ENCODE measurements around the gene TAF11L6.
"Not testable (repeated sequence)": the region's sequence is repeated elsewhere in the genome, so short reads cannot be mapped to it uniquely, and the experiment has no call there.

The TAF11L6 gene

GRCh38 chr5:17528369-17528768 is at the start of gene TAF11L6:
Gene TAF11L6 (plus strand): TSS chr5:17528669.
- not testable (repeated sequence) for DNase-seq (ENCODE audit: low spot score)

GRCh38 chr5:17481378-17481777 is 47.1 kb upstream of the TAF11L6 start:
- DNase-seq (ENCODE audit: low spot score): no peak

DNA sequence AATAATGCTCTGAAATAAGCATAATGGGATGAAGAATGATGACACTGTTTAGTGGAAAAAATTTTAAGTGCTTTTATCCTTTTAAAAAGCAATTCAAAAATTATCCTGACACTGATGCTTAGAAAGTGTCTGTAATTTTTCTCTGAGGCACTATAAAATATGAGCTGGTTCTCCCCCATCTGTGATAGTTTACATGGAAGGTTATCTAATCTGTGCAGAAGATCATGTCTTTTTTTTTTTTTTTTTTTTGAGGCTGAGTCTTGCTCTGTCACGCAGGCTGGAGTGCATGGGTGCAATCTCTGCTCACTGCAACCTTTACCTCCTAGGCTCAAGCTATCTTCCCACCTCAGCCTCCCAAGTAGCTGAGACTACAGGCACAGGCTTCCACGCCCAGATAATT is 45.7 kb upstream of the TAF11L6 start:
- no peak for DNase-seq (ENCODE audit: low spot score)

DNA sequence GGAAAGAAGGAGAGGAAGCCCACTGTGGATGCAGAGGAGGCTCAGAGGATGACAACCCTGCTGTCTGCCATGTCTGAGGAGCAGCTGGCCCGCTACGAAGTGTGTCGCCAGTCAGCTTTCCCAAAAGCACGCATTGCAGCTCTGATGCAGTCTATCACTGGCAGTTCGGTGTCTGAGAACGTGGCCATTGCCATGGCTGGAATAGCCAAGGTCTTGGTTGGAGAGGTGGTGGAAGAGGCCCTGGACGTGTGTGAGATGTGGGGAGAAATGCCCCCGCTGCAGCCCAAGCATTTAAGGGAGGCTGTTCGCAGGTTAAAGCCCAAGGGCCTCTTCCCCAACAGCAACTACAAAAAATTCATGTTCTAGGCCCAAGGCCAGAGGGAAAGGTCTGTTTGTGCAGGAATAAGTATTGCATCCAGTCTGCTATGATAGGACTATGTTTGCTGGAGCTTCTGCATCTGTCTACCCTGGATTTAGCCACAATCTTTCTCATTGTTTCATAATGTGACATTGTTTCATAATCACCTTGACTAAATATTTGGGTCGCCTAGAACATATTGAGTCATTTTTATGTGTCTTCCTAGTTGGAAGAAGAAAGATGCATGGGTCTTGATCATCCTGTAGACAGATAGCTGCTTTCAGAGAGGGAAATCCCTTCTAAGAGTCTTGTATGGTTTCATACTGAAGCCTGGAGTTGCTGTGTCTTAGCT is 41.9 kb upstream of the TAF11L6 start:
- DNase-seq (ENCODE audit: low spot score): not testable (repeated sequence)

GRCh38 chr5:17487174-17487512 is 41.3 kb upstream of the TAF11L6 start:
- DNase-seq (ENCODE audit: low spot score): no peak

GRCh38 chr5:17491257-17491656 is 37.2 kb upstream of the TAF11L6 start:
- not testable (repeated sequence) for DNase-seq (ENCODE audit: low spot score)

DNA sequence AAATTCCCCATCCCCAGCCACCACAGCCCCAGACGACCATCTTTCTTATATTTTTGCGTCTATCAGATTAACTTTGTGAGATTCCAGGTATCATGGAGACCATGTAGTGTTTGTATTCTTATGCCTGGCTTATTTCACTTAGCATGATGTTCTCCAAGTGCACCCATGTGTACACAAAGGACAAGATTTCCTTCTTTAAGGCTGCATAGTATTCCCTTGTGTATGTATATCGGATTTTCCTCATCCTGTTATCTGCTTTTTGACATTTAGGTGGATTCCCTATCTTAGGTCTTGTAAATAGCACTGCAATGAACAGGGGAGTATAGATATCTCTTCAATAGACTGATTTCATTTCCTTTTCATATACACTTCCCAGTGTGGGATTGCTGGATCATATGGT is 35.7 kb upstream of the TAF11L6 start:
- DNase-seq (ENCODE audit: low spot score): no peak

- no peak for DNase-seq (ENCODE audit: low spot score)
These were observed 31.0 kb upstream of the TAF11L6 start for GRCh38 chr5:17497446-17497845.

- not testable (repeated sequence) for DNase-seq (ENCODE audit: low spot score)
These were observed 30.5 kb upstream of the TAF11L6 start, which contains the start of gene TAF11L2 for GRCh38 chr5:17497931-17498330. Gene TAF11L2 (plus strand): TSS chr5:17498231.

GRCh38 chr5:17511775-17512325 is 16.6 kb upstream of the TAF11L6 start:
- no peak for DNase-seq (ENCODE audit: low spot score)

- DNase-seq (ENCODE audit: low spot score): not testable (repeated sequence)
These were observed 10.9 kb upstream of the TAF11L6 start for GRCh38 chr5:17517526-17517925.

DNA sequence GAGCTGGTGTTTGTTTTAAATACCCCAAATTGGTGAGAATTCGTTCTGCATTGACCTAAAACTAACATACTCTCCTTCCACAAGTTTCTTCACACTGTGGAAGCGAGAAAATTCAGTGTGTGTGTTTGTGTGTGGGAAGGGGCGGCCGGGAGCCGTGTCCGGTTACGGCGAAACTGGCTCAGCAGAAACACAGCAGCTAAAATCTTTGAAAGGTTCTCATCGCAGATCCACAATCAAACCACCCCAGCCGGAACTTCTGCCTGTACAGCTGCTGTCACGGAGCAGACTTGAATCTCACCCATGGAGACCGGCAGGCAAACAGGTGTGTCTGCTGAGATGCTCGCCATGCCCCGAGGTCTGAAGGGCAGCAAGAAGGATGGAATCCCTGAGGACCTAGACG is 10.4 kb upstream of the TAF11L6 start, which contains the start of gene TAF11L3:
Gene TAF11L3 (plus strand): TSS at position 301 of the 400 bp plus-strand sequence.
- not testable (repeated sequence) for DNase-seq (ENCODE audit: low spot score)

- not testable (repeated sequence) for DNase-seq (ENCODE audit: low spot score)
These were observed 9.0 kb upstream of the TAF11L6 start for GRCh38 chr5:17519508-17519907.

DNA sequence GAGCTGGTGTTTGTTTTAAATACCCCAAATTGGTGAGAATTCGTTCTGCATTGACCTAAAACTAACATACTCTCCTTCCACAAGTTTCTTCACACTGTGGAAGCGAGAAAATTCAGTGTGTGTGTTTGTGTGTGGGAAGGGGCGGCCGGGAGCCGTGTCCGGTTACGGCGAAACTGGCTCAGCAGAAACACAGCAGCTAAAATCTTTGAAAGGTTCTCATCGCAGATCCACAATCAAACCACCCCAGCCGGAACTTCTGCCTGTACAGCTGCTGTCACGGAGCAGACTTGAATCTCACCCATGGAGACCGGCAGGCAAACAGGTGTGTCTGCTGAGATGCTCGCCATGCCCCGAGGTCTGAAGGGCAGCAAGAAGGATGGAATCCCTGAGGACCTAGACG is 7.0 kb upstream of the TAF11L6 start, which contains the start of gene TAF11L4:
Gene TAF11L4 (plus strand): TSS at position 301 of the 400 bp plus-strand sequence.
- DNase-seq (ENCODE audit: low spot score): not testable (repeated sequence)

DNA sequence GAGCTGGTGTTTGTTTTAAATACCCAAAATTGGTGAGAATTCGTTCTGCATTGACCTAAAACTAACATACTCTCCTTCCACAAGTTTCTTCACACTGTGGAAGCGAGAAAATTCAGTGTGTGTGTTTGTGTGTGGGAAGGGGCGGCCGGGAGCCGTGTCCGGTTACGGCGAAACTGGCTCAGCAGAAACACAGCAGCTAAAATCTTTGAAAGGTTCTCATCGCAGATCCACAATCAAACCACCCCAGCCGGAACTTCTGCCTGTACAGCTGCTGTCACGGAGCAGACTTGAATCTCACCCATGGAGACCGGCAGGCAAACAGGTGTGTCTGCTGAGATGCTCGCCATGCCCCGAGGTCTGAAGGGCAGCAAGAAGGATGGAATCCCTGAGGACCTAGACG is 3.5 kb upstream of the TAF11L6 start, which contains the start of gene TAF11L5:
Gene TAF11L5 (plus strand): TSS at position 301 of the 400 bp plus-strand sequence.
- not testable (repeated sequence) for DNase-seq (ENCODE audit: low spot score)

GRCh38 chr5:17526504-17526903 is 2.0 kb upstream of the TAF11L6 start:
- not testable (repeated sequence) for DNase-seq (ENCODE audit: low spot score)

Measured in AG08396 (cell line).